GM12873 (cell line): ENCODE measurements around the gene ALG14.

ENCODE experiments used
- TF ChIP-seq, protein P1 (sequence below): IDR thresholded peaks from 2 replicates; pipeline ENCODE4 v1.5.1; 2012; ENCODE audit warnings: low read depth, mild to moderate bottlenecking, moderate library complexity, low read length, control low read depth; ENCODE audit not compliant: insufficient read depth; ENCODE audit errors: missing control alignments

The ALG14 gene

DNA sequence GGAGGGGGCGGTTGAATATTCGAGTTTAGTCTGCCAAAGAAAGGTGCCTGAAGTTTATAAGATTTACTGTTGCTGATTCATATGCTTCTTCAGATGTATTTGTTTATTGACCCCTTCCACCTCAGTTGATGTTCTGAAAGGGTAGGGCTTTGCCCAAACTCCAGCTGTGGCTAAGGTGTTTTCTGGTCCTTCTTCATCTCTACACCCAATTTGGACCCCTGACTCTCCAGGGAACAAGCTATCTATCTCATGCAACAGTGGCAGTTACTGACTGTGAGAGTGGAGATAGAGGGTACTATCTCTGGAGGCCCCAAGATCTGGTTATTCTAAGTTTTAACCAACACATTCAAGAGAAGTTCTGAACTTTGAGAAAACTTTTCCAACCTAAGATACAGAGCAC is 12.6 kb upstream of the ALG14 start:
- TF ChIP-seq, protein P1, sequence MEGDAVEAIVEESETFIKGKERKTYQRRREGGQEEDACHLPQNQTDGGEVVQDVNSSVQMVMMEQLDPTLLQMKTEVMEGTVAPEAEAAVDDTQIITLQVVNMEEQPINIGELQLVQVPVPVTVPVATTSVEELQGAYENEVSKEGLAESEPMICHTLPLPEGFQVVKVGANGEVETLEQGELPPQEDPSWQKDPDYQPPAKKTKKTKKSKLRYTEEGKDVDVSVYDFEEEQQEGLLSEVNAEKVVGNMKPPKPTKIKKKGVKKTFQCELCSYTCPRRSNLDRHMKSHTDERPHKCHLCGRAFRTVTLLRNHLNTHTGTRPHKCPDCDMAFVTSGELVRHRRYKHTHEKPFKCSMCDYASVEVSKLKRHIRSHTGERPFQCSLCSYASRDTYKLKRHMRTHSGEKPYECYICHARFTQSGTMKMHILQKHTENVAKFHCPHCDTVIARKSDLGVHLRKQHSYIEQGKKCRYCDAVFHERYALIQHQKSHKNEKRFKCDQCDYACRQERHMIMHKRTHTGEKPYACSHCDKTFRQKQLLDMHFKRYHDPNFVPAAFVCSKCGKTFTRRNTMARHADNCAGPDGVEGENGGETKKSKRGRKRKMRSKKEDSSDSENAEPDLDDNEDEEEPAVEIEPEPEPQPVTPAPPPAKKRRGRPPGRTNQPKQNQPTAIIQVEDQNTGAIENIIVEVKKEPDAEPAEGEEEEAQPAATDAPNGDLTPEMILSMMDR = no peak

DNA sequence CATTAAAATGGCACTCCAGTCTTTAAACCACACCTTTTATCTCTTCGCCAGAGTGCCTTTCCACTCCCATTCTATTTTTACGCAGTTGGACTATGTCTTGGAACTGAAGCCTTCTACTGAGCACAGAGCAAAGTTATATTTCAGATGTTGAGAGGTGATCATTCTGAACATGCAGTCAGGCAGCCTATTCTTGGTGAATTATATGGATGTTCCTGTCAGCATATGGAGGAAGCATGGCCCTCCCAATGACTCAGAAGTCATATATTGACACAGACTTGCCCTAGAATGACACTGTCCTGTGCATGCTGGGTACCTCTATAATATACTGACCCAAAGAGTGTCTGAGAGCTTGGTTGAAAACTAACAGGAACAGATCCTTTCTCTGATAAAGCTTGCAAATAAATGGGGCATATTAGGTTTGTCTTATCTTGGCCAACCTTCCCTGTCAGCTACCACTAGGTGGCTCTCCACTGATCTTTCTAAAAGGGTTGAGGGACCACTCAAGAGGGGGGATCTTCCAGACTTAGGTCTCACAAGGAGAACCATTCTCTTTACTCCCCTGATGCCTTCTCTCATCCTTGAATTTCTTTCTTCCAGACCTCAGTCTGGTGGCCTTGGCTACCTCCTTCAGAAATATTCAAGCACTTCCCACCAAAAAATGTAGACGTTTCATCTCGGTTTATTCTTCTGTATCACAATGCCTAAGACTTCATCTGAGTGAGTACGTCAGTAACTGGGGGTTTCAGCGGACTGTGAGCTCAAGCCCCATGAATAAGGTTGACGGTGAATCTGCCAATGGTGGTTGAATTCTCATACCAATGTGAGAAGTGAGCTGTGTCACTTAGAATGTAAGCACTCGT is 11.8 kb upstream of the ALG14 start:
- TF ChIP-seq, protein P1 = peak; percentile 86

DNA sequence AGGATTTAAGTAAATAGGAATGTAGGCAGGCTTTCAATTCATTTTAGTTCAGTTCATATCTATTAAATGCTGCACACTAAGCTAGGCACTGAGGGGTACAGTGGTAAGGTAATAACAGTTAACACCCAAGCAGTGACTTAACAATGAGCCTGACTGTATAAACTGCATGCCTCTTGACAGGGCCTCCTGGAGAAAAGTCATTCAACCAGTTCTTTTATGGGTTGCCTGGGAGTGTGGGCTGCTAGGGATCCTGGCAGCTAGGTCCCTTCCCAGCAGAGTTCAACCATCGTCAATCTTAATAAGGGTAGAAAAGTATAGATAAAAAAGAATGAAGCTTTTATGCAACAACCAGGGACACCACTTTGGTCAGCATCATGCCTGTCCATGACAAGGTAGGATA is 8.1 kb upstream of the ALG14 start:
- TF ChIP-seq, protein P1 = no peak

DNA sequence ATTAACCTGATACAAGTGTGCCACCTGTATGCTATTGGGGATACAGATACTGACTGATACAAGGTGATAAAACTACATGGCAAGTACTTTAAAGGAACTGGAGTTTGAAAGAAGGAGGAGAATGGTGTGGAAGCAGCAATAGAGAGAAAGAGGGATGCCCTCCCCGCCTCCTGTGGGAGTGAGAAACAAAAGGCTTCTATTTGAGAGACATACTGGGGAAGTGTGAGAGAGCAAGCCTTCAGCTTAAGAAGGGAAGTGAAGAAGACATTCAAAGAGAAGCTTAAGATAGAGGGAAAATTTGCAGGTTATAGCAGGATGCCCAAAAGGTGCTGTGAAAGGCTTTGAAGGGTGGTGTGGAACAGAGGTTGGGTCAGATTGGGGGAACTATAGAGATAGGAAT is 7.7 kb upstream of the ALG14 start:
- TF ChIP-seq, protein P1 = no peak

DNA sequence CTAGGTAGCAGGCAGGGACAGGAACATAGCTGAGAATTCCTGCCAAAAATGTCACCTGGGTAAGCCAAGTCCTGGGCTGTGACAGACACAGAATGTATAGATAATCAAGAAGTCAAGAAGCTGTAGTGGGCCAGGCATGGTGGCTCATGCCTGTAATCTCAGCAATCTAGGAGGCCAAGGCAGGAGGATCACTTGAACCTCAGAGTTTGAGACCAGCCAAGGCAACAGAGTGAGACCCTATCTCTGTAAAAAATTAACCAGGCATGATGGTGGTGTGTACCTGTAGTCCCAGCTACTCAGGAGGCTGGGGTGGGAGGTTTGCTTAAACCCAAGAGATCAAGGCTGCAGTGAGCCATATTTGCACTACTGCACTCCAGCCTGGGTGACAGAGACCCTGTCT is 3.3 kb upstream of the ALG14 start:
- TF ChIP-seq, protein P1 = no peak

DNA sequence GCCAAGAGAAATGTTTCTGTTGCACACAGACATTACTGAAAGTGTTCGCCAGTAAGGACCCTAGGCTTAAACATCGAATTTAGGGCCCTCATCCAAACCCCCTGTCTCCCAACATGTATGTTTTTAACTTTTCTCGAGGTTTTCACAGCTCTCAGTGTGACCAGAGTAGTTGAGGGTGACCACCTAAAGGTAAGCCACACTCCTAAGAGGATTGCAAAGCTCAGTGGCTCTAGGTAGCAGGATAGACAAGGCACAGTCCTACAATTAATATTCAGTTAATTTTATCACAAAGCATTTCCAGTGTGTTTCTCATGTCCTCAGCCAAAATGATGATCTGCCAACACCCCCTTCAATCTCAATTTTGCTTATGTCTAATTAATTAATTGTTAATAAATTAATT is 695 bp upstream of the ALG14 start:
- TF ChIP-seq, protein P1 = no peak

DNA sequence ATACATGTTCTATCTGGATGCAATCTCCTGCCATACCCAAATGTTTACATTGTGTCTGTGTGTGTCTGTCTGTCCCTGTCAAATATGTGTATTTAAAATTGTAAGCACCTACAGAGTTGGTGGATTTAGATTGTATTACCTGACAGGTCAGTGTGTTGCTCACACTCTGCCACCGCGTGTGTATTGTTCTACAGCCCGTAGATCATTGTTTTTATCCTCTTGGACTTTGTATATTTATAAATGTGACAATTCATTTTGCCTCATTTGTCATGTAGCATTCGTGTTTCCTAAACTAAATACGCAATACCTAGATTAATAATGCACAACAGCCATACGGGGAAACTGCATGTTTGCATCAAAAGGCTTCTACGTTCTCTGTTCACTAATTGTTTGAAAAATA is 634 bp downstream of the ALG14 start:
- TF ChIP-seq, protein P1 = no peak
